IMR-90 (cell line): ENCODE data around the gene MNAT1. TPM values are rescaled to one million over a fixed set of nuclear protein-coding genes. Genes with fewer than 3 reads are reported as not detected.

ENCODE experiments used
- ATAC-seq: fragments of 200-7000 bp; cut with Tn5 transposase; 2 replicates; pipeline ENCODE4 v1.9.1; 2020; ENCODE audit warnings: low read depth, mild to moderate bottlenecking, moderate library complexity
- BruUV-seq: library from RNA; stranded (reverse); fragments of 400-500 nt; replicated peaks from 2 replicates; lab custom pipeline; 2021; lab: Mats Ljungman, UMichigan
- CTCF ChIA-PET: fragments of 300-600 bp; formaldehyde crosslinking; extraction: SDS; loops from one replicate; lab custom pipeline; 2021; ENCODE audit warnings: antibody characterized with exemption; lab: Yijun Ruan, JAX
- POLR2A ChIA-PET: fragments of 300-600 bp; sonication (Branson Sonifier 250); formaldehyde crosslinking; loops from one replicate; lab custom pipeline; 2022; ENCODE audit warnings: antibody characterized with exemption; ENCODE audit not compliant: unreplicated experiment; lab: Charles Lee
- DNase-seq: peaks from one replicate; pipeline ENCODE4 v3.0.0; 2013
- H2AFZ ChIP-seq: replicated peaks from 2 replicates; pipeline ENCODE3; 2013; ENCODE audit warnings: low read length, mild to moderate bottlenecking; ENCODE audit not compliant: poor library complexity
- H2AK5ac ChIP-seq: 2 replicates; pipeline ENCODE4 v1.6.1; 2013; ENCODE audit warnings: low read depth, low read length, inconsistent platforms
- H2AK9ac ChIP-seq: replicated peaks from 2 replicates; pipeline ENCODE3; 2013; ENCODE audit warnings: mild to moderate bottlenecking, low read depth, low read length, moderate library complexity; ENCODE audit not compliant: poor library complexity
- H2BK120ac ChIP-seq: 2 replicates; pipeline ENCODE4 v1.6.1; 2013; ENCODE audit warnings: low read depth, low read length, inconsistent platforms
- H2BK15ac ChIP-seq: 3 replicates; pipeline ENCODE4 v1.6.1; 2013; ENCODE audit warnings: low read depth, low read length, inconsistent platforms
- H2BK20ac ChIP-seq: 2 replicates; pipeline ENCODE4 v1.6.1; 2013; ENCODE audit warnings: low read depth, mild to moderate bottlenecking, inconsistent platforms, low read length, moderate library complexity
- H2BK5ac ChIP-seq: 2 replicates; pipeline ENCODE4 v1.6.1; 2013; ENCODE audit warnings: mild to moderate bottlenecking, low read depth, low read length, inconsistent platforms; ENCODE audit not compliant: poor library complexity, severe bottlenecking
- H3K14ac ChIP-seq: replicated peaks from 2 replicates; pipeline ENCODE4 v1.6.1; 2013; ENCODE audit warnings: low read depth, low read length, inconsistent platforms
- H3K18ac ChIP-seq: 2 replicates; pipeline ENCODE4 v1.6.1; 2013; ENCODE audit warnings: low read depth, low read length, control low read depth
- H3K23ac ChIP-seq: 2 replicates; pipeline ENCODE4 v1.6.1; 2013; ENCODE audit warnings: low read depth, low read length, inconsistent platforms
- H3K27ac ChIP-seq: 2 replicates; pipeline ENCODE4 v1.5.1; 2013; ENCODE audit warnings: mild to moderate bottlenecking, control low read depth, low read length; ENCODE audit not compliant: insufficient read depth
- H3K27me3 ChIP-seq: 2 replicates; pipeline ENCODE4 v1.6.1; 2013; ENCODE audit warnings: low read length; ENCODE audit not compliant: control insufficient read depth, insufficient read depth
- H3K36me3 ChIP-seq: 2 replicates; pipeline ENCODE4 v1.6.1; 2013; ENCODE audit warnings: low read length, mixed read lengths; ENCODE audit not compliant: control insufficient read depth, insufficient read depth
- H3K4ac ChIP-seq: 2 replicates; pipeline ENCODE4 v1.6.1; 2013; ENCODE audit warnings: low read depth, low read length, inconsistent platforms
- H3K4me1 ChIP-seq: 2 replicates; pipeline ENCODE4 v1.6.1; 2013; ENCODE audit warnings: low read length, mixed read lengths; ENCODE audit not compliant: control insufficient read depth, insufficient read depth
- H3K4me2 ChIP-seq: 2 replicates; pipeline ENCODE4 v1.6.1; 2013; ENCODE audit warnings: low read depth, mild to moderate bottlenecking, control low read depth, low read length, moderate library complexity
- H3K4me3 ChIP-seq: 2 replicates; pipeline ENCODE4 v1.5.1; 2013; ENCODE audit warnings: low read depth, mild to moderate bottlenecking, control low read depth, low read length, moderate library complexity; ENCODE audit not compliant: insufficient read depth
- H3K56ac ChIP-seq: 2 replicates; pipeline ENCODE4 v1.6.1; 2013; ENCODE audit warnings: low read length, inconsistent platforms; ENCODE audit not compliant: insufficient read depth; ENCODE audit errors: extremely low read depth
- H3K79me1 ChIP-seq, 2 experiments: 2 replicates each; pipeline ENCODE4 v1.6.1; 2013; ENCODE audit warnings: low read length in 2 of 2, inconsistent platforms in 1 of 2, low read depth in 1 of 2
- H3K9ac ChIP-seq: 2 replicates; pipeline ENCODE4 v1.6.1; 2013; ENCODE audit warnings: low read depth, low read length, control low read depth
- H3K9me1 ChIP-seq: 2 replicates; pipeline ENCODE4 v1.6.1; 2013; ENCODE audit warnings: low read length, inconsistent platforms; ENCODE audit not compliant: insufficient read depth
- H3K9me3 ChIP-seq: 2 replicates; pipeline ENCODE4 v1.6.1; 2013; ENCODE audit warnings: low read length; ENCODE audit not compliant: control insufficient read depth, insufficient read depth
- H4K20me1 ChIP-seq: 2 replicates; pipeline ENCODE4 v1.6.1; 2013; ENCODE audit warnings: low read length, inconsistent platforms; ENCODE audit not compliant: insufficient read depth
- H4K5ac ChIP-seq: 2 replicates; pipeline ENCODE4 v1.6.1; 2013; ENCODE audit warnings: mild to moderate bottlenecking, low read depth, low read length, control low read depth
- H4K8ac ChIP-seq, 2 experiments: 2 replicates each; pipeline ENCODE4 v1.6.1; 2013; ENCODE audit warnings: low read depth in 2 of 2, low read length in 2 of 2, control low read depth in 1 of 2, inconsistent platforms in 1 of 2
- H4K91ac ChIP-seq: 2 replicates; pipeline ENCODE4 v1.6.1; 2013; ENCODE audit warnings: low read depth, low read length, inconsistent platforms; ENCODE audit not compliant: insufficient read depth
- BHLHE40 ChIP-seq: fragments of 150-350 bp; IDR thresholded peaks from 2 replicates; pipeline ENCODE4 v1.6.1; 2016; ENCODE audit warnings: mild to moderate bottlenecking, low read depth, low read length
- CHD1 ChIP-seq: IDR thresholded peaks from 2 replicates; pipeline ENCODE4 v1.6.1; 2012; ENCODE audit warnings: low read depth, low read length, improper control_type of control experiment
- MAFK ChIP-seq: IDR thresholded peaks from 2 replicates; pipeline ENCODE4 v1.6.1; 2012; ENCODE audit warnings: low read depth, low read length, improper control_type of control experiment
- MAZ ChIP-seq: IDR thresholded peaks from 2 replicates; pipeline ENCODE4 v1.6.1; 2012; ENCODE audit warnings: low read depth, mild to moderate bottlenecking, low read length, improper control_type of control experiment, moderate library complexity, borderline replicate concordance
- RAD21 ChIP-seq: IDR thresholded peaks from 2 replicates; pipeline ENCODE4 v1.6.1; 2012; ENCODE audit warnings: low read length, improper control_type of control experiment
- RCOR1 ChIP-seq: IDR thresholded peaks from 2 replicates; pipeline ENCODE4 v1.6.1; 2012; ENCODE audit warnings: mild to moderate bottlenecking, low read length, improper control_type of control experiment; ENCODE audit not compliant: insufficient replicate concordance
- RFX5 ChIP-seq: IDR thresholded peaks from 2 replicates; pipeline ENCODE4 v1.8.0; 2012; ENCODE audit warnings: low read depth, mild to moderate bottlenecking, low read length, moderate library complexity
- SMC3 ChIP-seq: fragments of 150-350 bp; IDR thresholded peaks from 2 replicates; pipeline ENCODE4 v1.6.1; 2016; ENCODE audit warnings: low read depth, mild to moderate bottlenecking, antibody characterized with exemption, low read length, moderate library complexity
- USF2 ChIP-seq: fragments of 150-350 bp; IDR thresholded peaks from 2 replicates; pipeline ENCODE4 v1.6.1; 2017; ENCODE audit warnings: mild to moderate bottlenecking, antibody characterized with exemption, low read length, low read depth
- WGBS, 2 experiments: methylation state at CpG; one replicate each; pipeline versions ENCODE4 v1.1.5 to v1.1.7; 2013; ENCODE audit warnings: missing lambda C conversion rate in 2 of 2; ENCODE audit not compliant: insufficient read length in 1 of 2; ENCODE audit errors: extremely low coverage in 2 of 2; 5-methylcytosine and 5-hydroxymethylcytosine counted together
- dilution Hi-C: fragments of 300-500 bp; cut with HindIII; formaldehyde crosslinking; loops from one replicate; pipeline ENCODE4 v1.14.3; 2018; ENCODE audit warnings: low sequenced_read_pairs; ENCODE audit not compliant: unreplicated experiment
- in situ Hi-C: fragments of 300-500 bp; cut with MboI; formaldehyde crosslinking; loops from 3 replicates; pipeline ENCODE4 v1.14.3; 2019; ENCODE audit warnings: low sequenced_read_pairs, inconsistent platforms, mixed read lengths
- intact Hi-C: fragments of 100-400 bp; cut with micrococcal nuclease; formaldehyde crosslinking; loops from 2 replicates; pipeline ENCODE4 v1.10.0; 2022
- polyA plus RNA-seq, 3 experiments: library from polyadenylated mRNA; depleted of rRNA; stranded (reverse); fragments of >200 nt; gene quantifications; 2 replicates each; pipeline ENCODE4 v1.2.3, GENCODE V29; 2012; ENCODE audit warnings: low replicate concordance in 1 of 3
- total RNA-seq: library from RNA; depleted of rRNA; stranded (reverse); fragments of >200 nt; gene quantifications from 2 replicates; pipeline ENCODE4 v1.2.3, GENCODE V29; 2012
- TF ChIP-seq, protein P1 (sequence below): conservative IDR thresholded peaks from 2 replicates; pipeline ENCODE4 v1.5.1; 2012; ENCODE audit warnings: mild to moderate bottlenecking, low read depth, low read length, improper control_type of control experiment

Gene MNAT1
- total and polyA plus RNA-seq, 2 of the 4 experiments (the other 2 are of a cell fraction), result 48.2 to 53.0 TPM

- Histone ChIP-seq H3K18ac (no peak overlapping the region), H3K36me3 (no peaks in the 10 kb centered on the region), H2AK9ac (no peak overlapping the region), H2BK20ac (no peak overlapping the region), H3K27ac (no peak overlapping the region), H3K79me1 (peaks cover 8 to 18% of the 10 kb centered on the region in 2 experiments; a peak in 2 of 4 replicates), H3K9me1 (no peaks in the 10 kb centered on the region), H4K91ac (no peak overlapping the region), H4K8ac (no peak overlapping the region), H3K4ac (no peak overlapping the region), H2BK15ac (no peak overlapping the region), H4K20me1 (no peaks in the 10 kb centered on the region), H3K4me3 (no peak overlapping the region), H3K23ac (no peak overlapping the region), H2AK5ac (no peak overlapping the region), H2BK5ac (no peak overlapping the region), H4K5ac (no peak overlapping the region), H3K9me3 (no peaks in the 10 kb centered on the region), H3K4me1 (peaks cover 2% of the 10 kb centered on the region; the same call in 1 of the 2 replicates), H3K27me3 (no peaks in the 10 kb centered on the region), H2AFZ (no peak overlapping the region), H3K4me2 (no peak overlapping the region), H3K56ac (no peak overlapping the region), H3K14ac (no peak overlapping the region), H2BK120ac (no peak overlapping the region), H3K9ac (no peak overlapping the region)
- WGBS, 2 experiments, result no CpG with 5 or more reads among the region's 2 CpGs
- POLR2A ChIA-PET, result no interaction called here
- BruUV-seq, result no TSS peak
- dilution Hi-C loops (no loop called here), intact Hi-C loops (no loop called here), in situ Hi-C loops (no loop called here)
- CTCF ChIA-PET, result no interaction called here
- ATAC-seq, result no peak
- DNase-seq, result no peak
- TF ChIP-seq BHLHE40, result no peak
- no peak for TF ChIP-seq RCOR1
- TF ChIP-seq CHD1, result no peak
- TF ChIP-seq RFX5, result no peak
- TF ChIP-seq, protein P1, sequence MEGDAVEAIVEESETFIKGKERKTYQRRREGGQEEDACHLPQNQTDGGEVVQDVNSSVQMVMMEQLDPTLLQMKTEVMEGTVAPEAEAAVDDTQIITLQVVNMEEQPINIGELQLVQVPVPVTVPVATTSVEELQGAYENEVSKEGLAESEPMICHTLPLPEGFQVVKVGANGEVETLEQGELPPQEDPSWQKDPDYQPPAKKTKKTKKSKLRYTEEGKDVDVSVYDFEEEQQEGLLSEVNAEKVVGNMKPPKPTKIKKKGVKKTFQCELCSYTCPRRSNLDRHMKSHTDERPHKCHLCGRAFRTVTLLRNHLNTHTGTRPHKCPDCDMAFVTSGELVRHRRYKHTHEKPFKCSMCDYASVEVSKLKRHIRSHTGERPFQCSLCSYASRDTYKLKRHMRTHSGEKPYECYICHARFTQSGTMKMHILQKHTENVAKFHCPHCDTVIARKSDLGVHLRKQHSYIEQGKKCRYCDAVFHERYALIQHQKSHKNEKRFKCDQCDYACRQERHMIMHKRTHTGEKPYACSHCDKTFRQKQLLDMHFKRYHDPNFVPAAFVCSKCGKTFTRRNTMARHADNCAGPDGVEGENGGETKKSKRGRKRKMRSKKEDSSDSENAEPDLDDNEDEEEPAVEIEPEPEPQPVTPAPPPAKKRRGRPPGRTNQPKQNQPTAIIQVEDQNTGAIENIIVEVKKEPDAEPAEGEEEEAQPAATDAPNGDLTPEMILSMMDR, result no peak
- no peak for TF ChIP-seq RAD21
- no peak for TF ChIP-seq MAFK
- no peak for TF ChIP-seq USF2
- no peak for TF ChIP-seq SMC3
- no peak for TF ChIP-seq MAZ
Observed at GRCh38 chr14:60863249-60863648, 128.7 kb downstream of the MNAT1 start.
